WTC11 (cell line): ENCODE measurements around the gene LIN7B. TPM values are rescaled to one million over a fixed set of nuclear protein-coding genes. Genes with fewer than 3 reads are reported as not detected.

ENCODE experiments used
- ATAC-seq: fragments of 200-7000 bp; cut with Tn5 transposase; 2 replicates; pipeline ENCODE4 v1.10.0; 2021; ENCODE audit warnings: mild to moderate bottlenecking, moderate library complexity
- CTCF ChIA-PET: fragments of 300-600 bp; sonication (Branson Sonifier 250); formaldehyde crosslinking; loops from one replicate; lab custom pipeline; 2021; ENCODE audit warnings: antibody characterized with exemption; lab: Charles Lee
- POLR2A ChIA-PET: fragments of 350-600 bp; sonication (Branson Sonifier 250); formaldehyde crosslinking; loops from one replicate; lab custom pipeline; 2021; ENCODE audit warnings: antibody characterized with exemption; lab: Charles Lee
- DNase-seq: peaks from one replicate; pipeline ENCODE4 v3.0.0; 2021; ENCODE audit warnings: low spot score
- H3K27ac Mint-ChIP-seq: 2 replicates; pipeline ENCODE4 v1.8.0; 2021; ENCODE audit warnings: mixed read lengths
- H3K27me3 Mint-ChIP-seq: 2 replicates; pipeline ENCODE4 v1.8.0; 2021; ENCODE audit warnings: low read depth, mild to moderate bottlenecking, moderate library complexity, mixed read lengths
- H3K36me3 Mint-ChIP-seq: 2 replicates; pipeline ENCODE4 v1.8.0; 2021; ENCODE audit warnings: mixed read lengths
- H3K4me1 Mint-ChIP-seq: 2 replicates; pipeline ENCODE4 v1.8.0; 2022; ENCODE audit warnings: mixed read lengths
- H3K4me3 Mint-ChIP-seq: 2 replicates; pipeline ENCODE4 v1.8.0; 2021; ENCODE audit warnings: mild to moderate bottlenecking, moderate library complexity, mixed read lengths
- H3K9me3 Mint-ChIP-seq: 2 replicates; pipeline ENCODE4 v1.8.0; 2021; ENCODE audit warnings: mixed read lengths
- ATF6 ChIP-seq: sonication (generic); formaldehyde crosslinking; IDR thresholded peaks from 2 replicates; pipeline ENCODE4 v1.8.1; 2023; ENCODE audit warnings: mild to moderate bottlenecking, missing genetic modification reagents
- CREM ChIP-seq: sonication (generic); formaldehyde crosslinking; IDR thresholded peaks from 2 replicates; pipeline ENCODE4 v1.8.1; 2022; ENCODE audit warnings: mild to moderate bottlenecking, missing genetic modification reagents, moderate library complexity
- ESRRA ChIP-seq: sonication (generic); formaldehyde crosslinking; IDR thresholded peaks from 2 replicates; pipeline ENCODE4 v1.8.1; 2022; ENCODE audit warnings: mild to moderate bottlenecking, missing genetic modification reagents, borderline replicate concordance
- GRHL2 ChIP-seq: fragments of 250-450 bp; sonication (Bioruptor Pico); IDR thresholded peaks from 2 replicates; pipeline ENCODE4 v1.8.0; 2022; ENCODE audit warnings: mild to moderate bottlenecking, moderate library complexity; ENCODE audit not compliant: insufficient replicate concordance, severe bottlenecking
- GTF2I ChIP-seq: fragments of 250-450 bp; sonication (Bioruptor Pico); conservative IDR thresholded peaks from 2 replicates; pipeline ENCODE4 v1.4.0; 2021; ENCODE audit warnings: mild to moderate bottlenecking
- NFE2L1 ChIP-seq: sonication (generic); formaldehyde crosslinking; IDR thresholded peaks from 2 replicates; pipeline ENCODE4 v1.8.1; 2023; ENCODE audit warnings: missing genetic modification reagents
- PRDM15 ChIP-seq: sonication (generic); formaldehyde crosslinking; IDR thresholded peaks from 2 replicates; pipeline ENCODE4 v1.8.0; 2022; ENCODE audit warnings: missing genetic modification reagents
- PRRX2 ChIP-seq: fragments of 250-450 bp; sonication (Bioruptor Pico); IDR thresholded peaks from 2 replicates; pipeline ENCODE4 v1.8.0; 2021; ENCODE audit warnings: mild to moderate bottlenecking
- RELA ChIP-seq: sonication (generic); formaldehyde crosslinking; IDR thresholded peaks from 2 replicates; pipeline ENCODE4 v1.8.1; 2022; ENCODE audit warnings: missing genetic modification reagents, mild to moderate bottlenecking, borderline replicate concordance
- TEAD4 ChIP-seq: sonication (generic); formaldehyde crosslinking; IDR thresholded peaks from 2 replicates; pipeline ENCODE4 v1.8.0; 2022; ENCODE audit warnings: mild to moderate bottlenecking, missing genetic modification reagents
- ZNF138 ChIP-seq: sonication (generic); formaldehyde crosslinking; conservative IDR thresholded peaks from 2 replicates; pipeline ENCODE4 v1.8.1; 2022; ENCODE audit warnings: mild to moderate bottlenecking, moderate library complexity, missing genetic modification reagents
- ZNF263 ChIP-seq: sonication (generic); formaldehyde crosslinking; IDR thresholded peaks from 2 replicates; pipeline ENCODE4 v1.8.1; 2022; ENCODE audit warnings: low read depth, mild to moderate bottlenecking, moderate library complexity, missing genetic modification reagents
- ZNF396 ChIP-seq: fragments of 250-450 bp; sonication (Bioruptor Pico); IDR thresholded peaks from 2 replicates; pipeline ENCODE4 v1.8.0; 2021; ENCODE audit warnings: mild to moderate bottlenecking, moderate library complexity, borderline replicate concordance
- ZNF423 ChIP-seq: fragments of 250-450 bp; sonication (Bioruptor Pico); IDR thresholded peaks from 2 replicates; pipeline ENCODE4 v2.1.2; 2022; ENCODE audit warnings: mild to moderate bottlenecking, moderate library complexity
- total RNA-seq: library from RNA; stranded (reverse); gene quantifications from 3 replicates; pipeline ENCODE4 v1.2.3, GENCODE V29; 2021
- TF ChIP-seq, protein P1 (sequence below): sonication (generic); formaldehyde crosslinking; IDR thresholded peaks from 2 replicates; pipeline ENCODE4 v1.8.0; 2022; ENCODE audit warnings: mild to moderate bottlenecking, missing genetic modification reagents
- TF ChIP-seq, protein P2 (sequence below): fragments of 200-600 bp; IDR thresholded peaks from 2 replicates; pipeline ENCODE4 v1.8.0; 2022; ENCODE audit warnings: antibody characterized with exemption
- TF ChIP-seq, protein P3 (sequence below): sonication (generic); formaldehyde crosslinking; IDR thresholded peaks from 2 replicates; pipeline ENCODE4 v1.8.1; 2023; ENCODE audit warnings: mild to moderate bottlenecking, missing genetic modification reagents

Gene LIN7B
- total RNA-seq, 1 experiment from 2014 or later: 5.1 TPM

DNA sequence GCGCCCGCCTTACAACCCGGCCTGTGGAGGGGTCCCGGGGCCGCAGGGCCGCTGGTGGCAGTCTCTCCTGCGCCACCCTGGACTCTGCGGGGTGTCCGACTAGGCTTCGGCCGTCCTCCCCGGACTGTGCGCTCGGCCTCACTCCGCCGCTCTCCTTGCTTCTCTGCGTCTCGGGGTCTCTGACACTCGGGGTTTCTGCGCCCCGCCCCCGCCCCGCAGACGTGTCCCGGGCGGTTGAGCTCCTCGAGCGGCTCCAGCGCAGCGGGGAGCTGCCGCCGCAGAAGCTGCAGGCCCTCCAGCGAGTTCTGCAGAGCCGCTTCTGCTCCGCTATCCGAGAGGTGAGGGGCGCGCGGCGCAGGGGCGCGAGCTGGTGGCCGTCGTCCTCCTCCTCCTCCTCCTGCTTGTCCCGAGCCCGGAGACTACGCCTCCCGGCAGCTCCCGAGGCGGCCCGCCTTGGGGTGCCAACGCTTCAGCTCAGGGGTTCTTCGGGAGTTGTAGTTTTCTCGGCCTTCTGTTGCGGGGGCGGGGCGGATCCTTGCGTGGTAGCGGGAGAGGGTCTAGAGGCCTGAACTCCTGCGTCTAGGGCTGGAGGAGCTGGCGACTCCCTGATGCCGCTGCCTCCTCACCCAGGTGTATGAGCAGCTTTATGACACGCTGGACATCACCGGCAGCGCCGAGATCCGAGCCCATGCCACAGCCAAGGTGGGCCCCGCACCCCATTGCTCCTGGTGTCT lies 627 bp downstream of the LIN7B start:
- H3K9me3 Mint-ChIP-seq: no peaks in the 10 kb centered on the region
- POLR2A ChIA-PET: interaction anchor here (0.6 to 1.6 kb wide), 7 partner anchors 9 to 403 kb away, joined by 3 to 5 read pairs (median 3); no protein-coding TSS in a partner anchor
- DNase-seq: peak; percentile 86
- H3K36me3 Mint-ChIP-seq: no peaks in the 10 kb centered on the region
- peaks cover 25% of the 10 kb centered on the region for H3K27me3 Mint-ChIP-seq
- H3K4me1 Mint-ChIP-seq: peaks cover 14% of the 10 kb centered on the region
- H3K27ac Mint-ChIP-seq: no peak overlapping the region
- peak overlapping the region; percentile 69 for H3K4me3 Mint-ChIP-seq
- CTCF ChIA-PET: interaction anchor here (0.5 to 2.7 kb wide), 28 partner anchors 9 to 943 kb away, joined by 3 to 65 read pairs (median 8); partner anchors contain the start of genes HRC and RUVBL2
- peak; percentile 19 for ATAC-seq
- peak; percentile 80 for TF ChIP-seq ZNF263 (CRISPR knock-in tag)
- TF ChIP-seq RELA (CRISPR knock-in tag): no peak; the same call in 1 of the 2 replicates
- peak; percentile 12; the same call in 1 of the 2 replicates for TF ChIP-seq ZNF423 (CRISPR knock-in tag)
- TF ChIP-seq, protein P1, sequence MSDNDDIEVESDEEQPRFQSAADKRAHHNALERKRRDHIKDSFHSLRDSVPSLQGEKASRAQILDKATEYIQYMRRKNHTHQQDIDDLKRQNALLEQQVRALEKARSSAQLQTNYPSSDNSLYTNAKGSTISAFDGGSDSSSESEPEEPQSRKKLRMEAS: peak; percentile 57; the same call in 1 of the 2 replicates

- no peak for ATAC-seq
- ChIA-PET CTCF (interaction anchor here (1.0 to 1.6 kb wide), 2 partner anchors 10 to 30 kb away, joined by 3 to 8 read pairs; no protein-coding TSS in a partner anchor), POLR2A (no interaction called here)
- H3K27me3 Mint-ChIP-seq: peaks cover 42% of the 10 kb centered on the region
- DNase-seq: no peak
- no peaks in the 10 kb centered on the region for H3K36me3 Mint-ChIP-seq
- no peak overlapping the region for H3K4me3 Mint-ChIP-seq
- no peak overlapping the region for H3K27ac Mint-ChIP-seq
- no peaks in the 10 kb centered on the region for H3K9me3 Mint-ChIP-seq
- peaks cover 18% of the 10 kb centered on the region for H3K4me1 Mint-ChIP-seq
- TF ChIP-seq ZNF396 (CRISPR knock-in tag): no peak
- TF ChIP-seq ESRRA (CRISPR knock-in tag): no peak
- TF ChIP-seq, protein P2, sequence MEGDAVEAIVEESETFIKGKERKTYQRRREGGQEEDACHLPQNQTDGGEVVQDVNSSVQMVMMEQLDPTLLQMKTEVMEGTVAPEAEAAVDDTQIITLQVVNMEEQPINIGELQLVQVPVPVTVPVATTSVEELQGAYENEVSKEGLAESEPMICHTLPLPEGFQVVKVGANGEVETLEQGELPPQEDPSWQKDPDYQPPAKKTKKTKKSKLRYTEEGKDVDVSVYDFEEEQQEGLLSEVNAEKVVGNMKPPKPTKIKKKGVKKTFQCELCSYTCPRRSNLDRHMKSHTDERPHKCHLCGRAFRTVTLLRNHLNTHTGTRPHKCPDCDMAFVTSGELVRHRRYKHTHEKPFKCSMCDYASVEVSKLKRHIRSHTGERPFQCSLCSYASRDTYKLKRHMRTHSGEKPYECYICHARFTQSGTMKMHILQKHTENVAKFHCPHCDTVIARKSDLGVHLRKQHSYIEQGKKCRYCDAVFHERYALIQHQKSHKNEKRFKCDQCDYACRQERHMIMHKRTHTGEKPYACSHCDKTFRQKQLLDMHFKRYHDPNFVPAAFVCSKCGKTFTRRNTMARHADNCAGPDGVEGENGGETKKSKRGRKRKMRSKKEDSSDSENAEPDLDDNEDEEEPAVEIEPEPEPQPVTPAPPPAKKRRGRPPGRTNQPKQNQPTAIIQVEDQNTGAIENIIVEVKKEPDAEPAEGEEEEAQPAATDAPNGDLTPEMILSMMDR: no peak
- no peak for TF ChIP-seq PRDM15 (CRISPR knock-in tag)
- TF ChIP-seq TEAD4: no peak
- TF ChIP-seq, protein P3, sequence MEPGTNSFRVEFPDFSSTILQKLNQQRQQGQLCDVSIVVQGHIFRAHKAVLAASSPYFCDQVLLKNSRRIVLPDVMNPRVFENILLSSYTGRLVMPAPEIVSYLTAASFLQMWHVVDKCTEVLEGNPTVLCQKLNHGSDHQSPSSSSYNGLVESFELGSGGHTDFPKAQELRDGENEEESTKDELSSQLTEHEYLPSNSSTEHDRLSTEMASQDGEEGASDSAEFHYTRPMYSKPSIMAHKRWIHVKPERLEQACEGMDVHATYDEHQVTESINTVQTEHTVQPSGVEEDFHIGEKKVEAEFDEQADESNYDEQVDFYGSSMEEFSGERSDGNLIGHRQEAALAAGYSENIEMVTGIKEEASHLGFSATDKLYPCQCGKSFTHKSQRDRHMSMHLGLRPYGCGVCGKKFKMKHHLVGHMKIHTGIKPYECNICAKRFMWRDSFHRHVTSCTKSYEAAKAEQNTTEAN (CRISPR knock-in tag): no peak
- TF ChIP-seq NFE2L1 (CRISPR knock-in tag): no peak
These were observed 2.4 kb downstream of the LIN7B start for GRCh38 chr19:49116544-49116943.

- Mint-ChIP-seq H3K9me3 (no peaks in the 10 kb centered on the region), H3K36me3 (no peaks in the 10 kb centered on the region), H3K27me3 (peaks cover 55% of the 10 kb centered on the region), H3K4me1 (peaks cover 18% of the 10 kb centered on the region), H3K27ac (peak overlapping the region; percentile 61), H3K4me3 (peak overlapping the region; percentile 75)
- TF ChIP-seq GTF2I (CRISPR knock-in tag) (no peak), PRRX2 (CRISPR knock-in tag) (no peak), CREM (CRISPR knock-in tag) (no peak), NFE2L1 (CRISPR knock-in tag) (no peak), GRHL2 (CRISPR knock-in tag) (no peak), ZNF138 (CRISPR knock-in tag) (no peak), ATF6 (0 out of 2 replicates have a peak, but pooled peaks have one; percentile 26)
- ChIA-PET POLR2A (no interaction called here), CTCF (interaction anchor here (1.0 to 1.6 kb wide), 6 partner anchors 12 to 92 kb away, joined by 3 to 10 read pairs (median 7); no protein-coding TSS in a partner anchor)
- DNase-seq: no peak
- no peak for ATAC-seq
These were observed 3.8 kb downstream of the LIN7B start for GRCh38 chr19:49117677-49118564.
